HL-60 (cell line): ENCODE data around the gene NKAIN2.

Experiments
- CTCF ChIP-seq: IDR thresholded peaks from one replicate; pipeline ENCODE4 v1.5.1; 2011; ENCODE audit warnings: low read length, control low read depth, inconsistent platforms; ENCODE audit not compliant: insufficient read depth
- POLR2AphosphoS5 ChIP-seq: IDR thresholded peaks from 2 replicates; pipeline ENCODE4 v1.6.1; 2012; ENCODE audit warnings: low read depth

GRCh38 chr6:124298730-124299129 lies 495.1 kb downstream of the NKAIN2 start:
- no peak for TF ChIP-seq CTCF
- no peak for TF ChIP-seq POLR2AphosphoS5
